Ishikawa (cell line): Measurements from ENCODE around the gene FRMD4B.

ENCODE experiments used
- CEBPB ChIP-seq: IDR thresholded peaks from 2 replicates; pipeline ENCODE4 v1.6.1; 2012
- CREB1 ChIP-seq: IDR thresholded peaks from 2 replicates; pipeline ENCODE4 v1.6.1; 2012; ENCODE audit warnings: low read depth
- EGR1 ChIP-seq: IDR thresholded peaks from 2 replicates; pipeline ENCODE4 v1.6.1; 2012
- EP300 ChIP-seq: IDR thresholded peaks from 2 replicates; pipeline ENCODE4 v1.6.1; 2012; ENCODE audit warnings: borderline replicate concordance
- FOXM1 ChIP-seq: IDR thresholded peaks from 2 replicates; pipeline ENCODE4 v1.6.1; 2012; ENCODE audit warnings: low read depth, borderline replicate concordance
- MAX ChIP-seq: IDR thresholded peaks from 2 replicates; pipeline ENCODE4 v1.6.1; 2012
- NFIC ChIP-seq: IDR thresholded peaks from 2 replicates; pipeline ENCODE4 v1.6.1; 2012
- RAD21 ChIP-seq: IDR thresholded peaks from 2 replicates; pipeline ENCODE4 v1.6.1; 2012; ENCODE audit warnings: low read depth
- REST ChIP-seq: IDR thresholded peaks from 2 replicates; pipeline ENCODE4 v1.6.1; 2012; ENCODE audit warnings: low read depth, mild to moderate bottlenecking
- TAF1 ChIP-seq: IDR thresholded peaks from 2 replicates; pipeline ENCODE4 v1.6.1; 2012; ENCODE audit warnings: low read depth, mild to moderate bottlenecking
- TCF12 ChIP-seq: IDR thresholded peaks from 2 replicates; pipeline ENCODE4 v1.6.1; 2012; ENCODE audit warnings: low read depth
- TEAD4 ChIP-seq: IDR thresholded peaks from 2 replicates; pipeline ENCODE4 v1.6.1; 2012
- USF1 ChIP-seq: IDR thresholded peaks from 2 replicates; pipeline ENCODE4 v1.6.1; 2012
- YY1 ChIP-seq: IDR thresholded peaks from 2 replicates; pipeline ENCODE4 v1.6.1; 2012; ENCODE audit warnings: low read depth
- ZBTB7A ChIP-seq: IDR thresholded peaks from 2 replicates; pipeline ENCODE4 v1.6.1; 2012; ENCODE audit warnings: low read depth

Gene FRMD4B

DNA sequence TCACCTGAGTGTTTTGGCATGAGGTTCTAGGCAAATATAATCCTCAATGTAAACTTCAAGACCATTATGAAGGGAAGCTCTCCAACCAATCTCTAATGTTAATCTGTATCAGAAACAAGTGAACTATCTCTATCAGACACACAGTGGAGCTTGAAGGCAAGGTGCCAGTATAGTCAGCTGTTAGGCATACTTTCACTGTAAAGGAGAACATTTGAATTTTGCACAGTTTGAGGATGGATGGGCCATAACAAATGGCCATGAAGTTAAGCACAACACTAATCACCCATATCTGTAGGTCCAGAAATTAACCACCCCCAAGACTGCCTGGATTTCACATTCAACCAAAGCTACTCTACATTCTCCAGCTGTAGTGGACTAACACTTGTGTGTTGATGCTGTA lies 194.4 kb downstream of the FRMD4B start:
- TF ChIP-seq EGR1 (no peak), USF1 (no peak), NFIC (no peak), CREB1 (no peak), TAF1 (no peak), REST (no peak), YY1 (no peak)

DNA sequence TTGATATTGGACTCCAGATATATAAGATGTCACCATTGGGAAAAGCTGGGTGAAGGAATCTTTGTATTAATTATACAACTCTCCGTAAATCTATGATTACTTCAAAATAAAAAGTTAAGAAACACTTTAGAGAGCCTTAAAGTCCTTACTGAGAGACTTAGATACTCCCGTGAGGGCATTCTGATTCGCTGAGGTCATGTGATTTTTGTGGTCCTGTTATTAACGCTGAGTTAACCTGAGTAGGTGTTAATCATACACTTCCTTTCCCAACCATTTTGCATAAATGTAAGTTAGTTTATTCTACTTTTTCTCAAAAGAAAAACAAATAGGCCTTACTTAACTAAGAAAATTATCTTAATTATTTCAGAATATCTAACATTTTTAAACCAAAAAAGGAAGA lies 196.4 kb downstream of the FRMD4B start:
- TF ChIP-seq ZBTB7A, result no peak
- TF ChIP-seq USF1, result no peak
- no peak for TF ChIP-seq FOXM1
- no peak for TF ChIP-seq NFIC
- TF ChIP-seq CEBPB, result no peak
- TF ChIP-seq TAF1, result no peak
- TF ChIP-seq RAD21, result no peak
- no peak for TF ChIP-seq TCF12
- no peak for TF ChIP-seq YY1
- TF ChIP-seq CREB1, result no peak
- no peak for TF ChIP-seq TEAD4
- no peak for TF ChIP-seq REST
- no peak for TF ChIP-seq MAX
- TF ChIP-seq EP300, result no peak
- no peak for TF ChIP-seq EGR1

DNA sequence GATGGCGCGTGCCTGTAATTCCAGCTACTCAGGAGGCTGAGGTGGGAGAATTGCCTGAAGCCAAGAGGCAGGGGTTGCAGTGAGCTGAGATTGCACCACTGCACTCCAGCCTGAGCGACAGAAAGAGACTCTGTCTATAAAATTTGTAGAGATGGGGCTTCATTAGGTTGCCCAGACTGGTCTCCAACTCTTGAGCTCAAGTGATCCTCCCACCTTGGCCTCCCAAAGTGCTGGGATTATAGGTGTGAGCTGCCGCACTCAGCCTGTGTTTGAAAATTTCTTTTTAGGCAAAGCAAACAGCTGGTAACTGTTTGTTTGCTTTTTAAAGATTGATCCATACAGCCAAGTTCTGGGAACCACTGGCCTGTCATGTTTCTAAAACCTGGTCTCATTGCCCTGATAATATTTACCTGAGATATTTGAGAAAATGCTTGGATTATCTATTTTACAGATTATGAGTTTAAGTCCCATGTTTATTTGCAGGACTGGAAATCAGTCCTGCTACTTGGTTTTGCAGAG lies 199.3 kb downstream of the FRMD4B start:
- TF ChIP-seq TCF12 (no peak), CEBPB (no peak), USF1 (no peak), MAX (no peak), CREB1 (no peak), NFIC (no peak), ZBTB7A (no peak), TEAD4 (no peak), REST (no peak), RAD21 (no peak), TAF1 (no peak), YY1 (no peak), FOXM1 (no peak), EGR1 (no peak), EP300 (no peak)

GRCh38 chr3:69182588-69183316 lies 203.1 kb downstream of the FRMD4B start:
- TF ChIP-seq YY1 (no peak), REST (no peak), NFIC (no peak), USF1 (no peak), EGR1 (no peak), RAD21 (no peak)
